ENCODE data around the gene PALLD. TPM values are rescaled to one million over a fixed set of nuclear protein-coding genes. Genes with fewer than 3 reads are reported as not detected.

The PALLD gene
- polyA plus RNA-seq, 1 donor from 2014 or later: 20.5 TPM

DNA sequence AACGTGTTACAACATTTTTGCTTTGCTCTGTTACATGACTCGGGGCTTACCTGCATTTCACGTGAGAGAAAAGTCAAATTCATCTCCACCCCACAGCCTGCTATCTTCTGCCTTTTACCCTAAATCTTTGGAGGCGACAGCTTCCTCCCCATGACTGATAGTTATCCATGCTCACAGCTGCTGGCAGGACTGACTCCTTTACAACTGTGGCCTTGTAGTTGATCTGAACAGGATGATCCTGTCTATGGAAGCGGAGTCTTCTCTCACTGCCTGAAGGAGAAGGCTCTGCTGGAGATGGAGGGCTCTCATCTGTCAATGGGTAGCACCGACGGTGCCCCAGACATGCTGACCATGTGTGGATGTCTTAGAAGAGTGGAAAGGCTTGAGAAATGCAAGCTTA lies 362.2 kb downstream of the PALLD start:
- H3K27me3 ChIP-seq (ENCODE audit: insufficient read depth, low read depth, low read length): no peaks in the 10 kb centered on the region
- H3K36me3 ChIP-seq (ENCODE audit: insufficient read depth, low read length): no peaks in the 10 kb centered on the region
- no peaks in the 10 kb centered on the region for H3K9me2 ChIP-seq (ENCODE audit: insufficient read depth, low read length)
- H2AFZ ChIP-seq (ENCODE audit: low read depth, low read length): no peak overlapping the region
- H3F3A ChIP-seq (ENCODE audit: insufficient read depth, low read length, poor library complexity, severe bottlenecking): no peaks in the 10 kb centered on the region
- H3K9ac ChIP-seq (ENCODE audit: low read length): no peak overlapping the region
- TF ChIP-seq, protein P1, sequence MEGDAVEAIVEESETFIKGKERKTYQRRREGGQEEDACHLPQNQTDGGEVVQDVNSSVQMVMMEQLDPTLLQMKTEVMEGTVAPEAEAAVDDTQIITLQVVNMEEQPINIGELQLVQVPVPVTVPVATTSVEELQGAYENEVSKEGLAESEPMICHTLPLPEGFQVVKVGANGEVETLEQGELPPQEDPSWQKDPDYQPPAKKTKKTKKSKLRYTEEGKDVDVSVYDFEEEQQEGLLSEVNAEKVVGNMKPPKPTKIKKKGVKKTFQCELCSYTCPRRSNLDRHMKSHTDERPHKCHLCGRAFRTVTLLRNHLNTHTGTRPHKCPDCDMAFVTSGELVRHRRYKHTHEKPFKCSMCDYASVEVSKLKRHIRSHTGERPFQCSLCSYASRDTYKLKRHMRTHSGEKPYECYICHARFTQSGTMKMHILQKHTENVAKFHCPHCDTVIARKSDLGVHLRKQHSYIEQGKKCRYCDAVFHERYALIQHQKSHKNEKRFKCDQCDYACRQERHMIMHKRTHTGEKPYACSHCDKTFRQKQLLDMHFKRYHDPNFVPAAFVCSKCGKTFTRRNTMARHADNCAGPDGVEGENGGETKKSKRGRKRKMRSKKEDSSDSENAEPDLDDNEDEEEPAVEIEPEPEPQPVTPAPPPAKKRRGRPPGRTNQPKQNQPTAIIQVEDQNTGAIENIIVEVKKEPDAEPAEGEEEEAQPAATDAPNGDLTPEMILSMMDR (IDR thresholded peaks at IDR 0.05; ENCODE audit: poor library complexity, severe bottlenecking): no peak
- no peak for TF ChIP-seq MXI1 (conservative IDR thresholded peaks at IDR 0.05; ENCODE audit: poor library complexity, severe bottlenecking)
- TF ChIP-seq POLR2AphosphoS5 (IDR thresholded peaks at IDR 0.05): no peak
- TF ChIP-seq TAF1 (IDR thresholded peaks at IDR 0.05; ENCODE audit: low read depth): no peak
- TF ChIP-seq SMC3 (conservative IDR thresholded peaks at IDR 0.05; ENCODE audit: poor library complexity): no peak
- TF ChIP-seq, protein P2, sequence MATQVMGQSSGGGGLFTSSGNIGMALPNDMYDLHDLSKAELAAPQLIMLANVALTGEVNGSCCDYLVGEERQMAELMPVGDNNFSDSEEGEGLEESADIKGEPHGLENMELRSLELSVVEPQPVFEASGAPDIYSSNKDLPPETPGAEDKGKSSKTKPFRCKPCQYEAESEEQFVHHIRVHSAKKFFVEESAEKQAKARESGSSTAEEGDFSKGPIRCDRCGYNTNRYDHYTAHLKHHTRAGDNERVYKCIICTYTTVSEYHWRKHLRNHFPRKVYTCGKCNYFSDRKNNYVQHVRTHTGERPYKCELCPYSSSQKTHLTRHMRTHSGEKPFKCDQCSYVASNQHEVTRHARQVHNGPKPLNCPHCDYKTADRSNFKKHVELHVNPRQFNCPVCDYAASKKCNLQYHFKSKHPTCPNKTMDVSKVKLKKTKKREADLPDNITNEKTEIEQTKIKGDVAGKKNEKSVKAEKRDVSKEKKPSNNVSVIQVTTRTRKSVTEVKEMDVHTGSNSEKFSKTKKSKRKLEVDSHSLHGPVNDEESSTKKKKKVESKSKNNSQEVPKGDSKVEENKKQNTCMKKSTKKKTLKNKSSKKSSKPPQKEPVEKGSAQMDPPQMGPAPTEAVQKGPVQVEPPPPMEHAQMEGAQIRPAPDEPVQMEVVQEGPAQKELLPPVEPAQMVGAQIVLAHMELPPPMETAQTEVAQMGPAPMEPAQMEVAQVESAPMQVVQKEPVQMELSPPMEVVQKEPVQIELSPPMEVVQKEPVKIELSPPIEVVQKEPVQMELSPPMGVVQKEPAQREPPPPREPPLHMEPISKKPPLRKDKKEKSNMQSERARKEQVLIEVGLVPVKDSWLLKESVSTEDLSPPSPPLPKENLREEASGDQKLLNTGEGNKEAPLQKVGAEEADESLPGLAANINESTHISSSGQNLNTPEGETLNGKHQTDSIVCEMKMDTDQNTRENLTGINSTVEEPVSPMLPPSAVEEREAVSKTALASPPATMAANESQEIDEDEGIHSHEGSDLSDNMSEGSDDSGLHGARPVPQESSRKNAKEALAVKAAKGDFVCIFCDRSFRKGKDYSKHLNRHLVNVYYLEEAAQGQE (IDR thresholded peaks at IDR 0.05; ENCODE audit: borderline replicate concordance): no peak
- no peak for TF ChIP-seq RAD21 (conservative IDR thresholded peaks at IDR 0.05)
- TF ChIP-seq EP300 (conservative IDR thresholded peaks at IDR 0.05; ENCODE audit: poor library complexity, severe bottlenecking): no peak
- TF ChIP-seq EZH2 (IDR thresholded peaks at IDR 0.05; ENCODE audit: borderline replicate concordance, insufficient read depth, low read length, poor library complexity, severe bottlenecking): no peak
- peaks cover 4% of the 10 kb centered on the region for H3K9me3 ChIP-seq (ENCODE audit: low read length)
- H3K4me2 ChIP-seq (ENCODE audit: low read length): no peak overlapping the region
- no peaks in the 10 kb centered on the region for H4K20me1 ChIP-seq (ENCODE audit: insufficient read depth)
- peaks cover 88% of the 10 kb centered on the region for H3K79me2 ChIP-seq (replicated peaks; ENCODE audit: insufficient read depth, low read length)
- H3K4me3 ChIP-seq (ENCODE audit: low read length): no peak overlapping the region
- no peak overlapping the region for H3K27ac ChIP-seq (ENCODE audit: low read length)

DNA sequence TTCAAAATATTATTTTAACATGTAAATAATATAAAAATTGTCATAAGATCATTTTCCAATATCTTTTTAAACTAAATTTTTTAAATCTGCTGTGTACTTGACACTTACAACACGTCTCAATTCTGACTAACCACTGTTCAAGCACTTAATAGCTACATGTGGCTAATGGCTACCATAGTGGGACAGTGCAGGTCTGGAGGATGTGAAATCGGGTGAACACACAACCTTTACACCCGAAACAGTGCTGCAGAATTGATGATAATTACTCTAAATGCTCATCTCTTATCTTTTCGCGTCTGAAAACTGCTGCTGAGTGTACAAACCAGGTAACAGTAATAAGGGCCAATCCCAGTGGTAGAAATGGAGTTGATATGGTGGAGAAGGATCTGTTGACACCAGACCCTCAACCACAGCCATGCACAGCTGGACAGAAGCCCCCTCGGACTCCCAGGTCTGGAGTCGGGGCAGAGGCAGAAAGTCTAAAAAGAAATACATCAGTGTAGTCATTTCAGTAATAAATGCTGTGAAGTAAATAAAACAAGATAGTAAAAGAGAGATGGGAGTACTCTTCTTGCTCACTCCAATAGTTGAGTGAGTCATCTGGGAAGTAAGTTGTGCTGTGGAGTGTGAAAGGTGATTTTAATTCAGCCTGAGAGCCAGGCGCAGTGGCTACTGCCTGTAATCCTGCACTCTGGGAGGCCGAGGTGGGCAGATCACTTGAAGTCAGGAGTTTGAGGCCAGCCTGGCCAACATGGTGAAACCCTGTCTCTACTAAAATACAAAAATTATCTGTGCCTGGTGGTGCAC lies 363.2 kb downstream of the PALLD start:
- H3K27ac ChIP-seq (ENCODE audit: low read length): no peak overlapping the region
- no peaks in the 10 kb centered on the region for H3K36me3 ChIP-seq (ENCODE audit: insufficient read depth, low read length)
- H2AFZ ChIP-seq (ENCODE audit: low read depth, low read length): no peak overlapping the region
- H3K4me3 ChIP-seq (ENCODE audit: low read length): no peak overlapping the region
- H3K9me2 ChIP-seq (ENCODE audit: insufficient read depth, low read length): no peaks in the 10 kb centered on the region
- no peaks in the 10 kb centered on the region for H4K20me1 ChIP-seq (ENCODE audit: insufficient read depth)
- no peak overlapping the region for H3K9ac ChIP-seq (ENCODE audit: low read length)
- H3K9me3 ChIP-seq (ENCODE audit: low read length): peaks cover 5% of the 10 kb centered on the region
- no peaks in the 10 kb centered on the region for H3K27me3 ChIP-seq (ENCODE audit: insufficient read depth, low read depth, low read length)
- TF ChIP-seq MXI1 (conservative IDR thresholded peaks at IDR 0.05; ENCODE audit: poor library complexity, severe bottlenecking) (no peak), EZH2 (IDR thresholded peaks at IDR 0.05; ENCODE audit: borderline replicate concordance, insufficient read depth, low read length, poor library complexity, severe bottlenecking) (no peak), EP300 (conservative IDR thresholded peaks at IDR 0.05; ENCODE audit: poor library complexity, severe bottlenecking) (no peak), RAD21 (conservative IDR thresholded peaks at IDR 0.05) (no peak), POLR2AphosphoS5 (IDR thresholded peaks at IDR 0.05) (no peak), SMC3 (conservative IDR thresholded peaks at IDR 0.05; ENCODE audit: poor library complexity) (no peak), TAF1 (IDR thresholded peaks at IDR 0.05; ENCODE audit: low read depth) (no peak)
- TF ChIP-seq, protein P1 (IDR thresholded peaks at IDR 0.05; ENCODE audit: poor library complexity, severe bottlenecking): no peak
- TF ChIP-seq, protein P2 (IDR thresholded peaks at IDR 0.05; ENCODE audit: borderline replicate concordance): no peak
- no peaks in the 10 kb centered on the region for H3F3A ChIP-seq (ENCODE audit: insufficient read depth, low read length, poor library complexity, severe bottlenecking)
- H3K4me2 ChIP-seq (ENCODE audit: low read length): no peak overlapping the region
- H3K79me2 ChIP-seq (replicated peaks; ENCODE audit: insufficient read depth, low read length): peaks cover 84% of the 10 kb centered on the region
